H4 (cell line): ENCODE data around the gene TBC1D3H. TPM values are rescaled to one million over a fixed set of nuclear protein-coding genes. Genes with fewer than 3 reads are reported as not detected.
"Not testable (repeated sequence)": the region's sequence is repeated elsewhere in the genome, so short reads cannot be mapped to it uniquely, and the experiment has no call there.

Source experiments
- DNase-seq: peaks from one replicate; pipeline ENCODE4 v3.0.0-alpha.2; 2015; ENCODE audit warnings: low spot score
- total RNA-seq: library from RNA; depleted of rRNA; stranded (reverse); fragments of >200 nt; shearing (Covaris generic); gene quantifications from 2 replicates; pipeline ENCODE4 v1.2.3, GENCODE V29; 2014; rRNA removed

The TBC1D3H gene
- not detected in 2 replicates for total RNA-seq

GRCh38 chr17:36388385-36389245, at the start of gene TBC1D3H:
Gene TBC1D3H (minus strand): TSS chr17:36388435. CDS start chr17:36386895, 1,540 bp downstream.
- peak; percentile 1 for DNase-seq

- not testable (repeated sequence) for DNase-seq
These were observed 40.7 kb upstream of the TBC1D3H start for GRCh38 chr17:36428891-36429290.

GRCh38 chr17:36415180-36415941, 27.1 kb upstream of the TBC1D3H start:
- DNase-seq = not testable (repeated sequence)

- DNase-seq = not testable (repeated sequence)
These were observed 2.9 kb upstream of the TBC1D3H start for GRCh38 chr17:36390943-36391645.

GRCh38 chr17:36375938-36376337, 12.3 kb downstream of the TBC1D3H start:
- DNase-seq = not testable (repeated sequence)

- DNase-seq = not testable (repeated sequence)
These were observed 25.7 kb downstream of the TBC1D3H start for GRCh38 chr17:36362496-36362895.

Other genes with a start within 250 kb of the TBC1D3H start
- 0.39 TPM in 1 of 2 replicates, not detected in the other for gene TBC1D3B, start 211.8 kb downstream of the TBC1D3H start, total RNA-seq
- not detected in 2 replicates for gene CCL3L1, start 191.7 kb downstream of the TBC1D3H start, total RNA-seq
- not detected in 2 replicates for gene CCL4L2, start 177.4 kb downstream of the TBC1D3H start, total RNA-seq
- gene TBC1D3I, start 123.9 kb downstream of the TBC1D3H start, total RNA-seq = not detected in 2 replicates
- not detected in 2 replicates for gene TBC1D3G, start 64.6 kb downstream of the TBC1D3H start, total RNA-seq
- gene ZNHIT3, start 98.2 kb upstream of the TBC1D3H start, total RNA-seq = 44.9 and 62.0 TPM in 2 replicates
- 36.0 and 42.7 TPM in 2 replicates for gene MYO19, start 146.4 kb upstream of the TBC1D3H start, total RNA-seq
- gene PIGW, start 146.6 kb upstream of the TBC1D3H start, total RNA-seq = 10.3 and 11.8 TPM in 2 replicates
- gene GGNBP2, start 156.5 kb upstream of the TBC1D3H start, total RNA-seq = 32.5 and 38.2 TPM in 2 replicates
- gene DHRS11, start 203.4 kb upstream of the TBC1D3H start, total RNA-seq = 11.7 and 23.0 TPM in 2 replicates
- gene MRM1, start 213.1 kb upstream of the TBC1D3H start, total RNA-seq = 3.4 and 8.9 TPM in 2 replicates